ENCODE results near the gene PAOX.

The PAOX gene

GRCh38 chr10:133350283-133350949 lies 28.6 kb upstream of the PAOX start:
- DNase-seq, result no peak

GRCh38 chr10:133350950-133351329 lies 28.1 kb upstream of the PAOX start:
- no peak for DNase-seq

- DNase-seq, result no peak
These were observed 27.4 kb upstream of the PAOX start for GRCh38 chr10:133351408-133352318.

GRCh38 chr10:133353202-133353959 lies 25.7 kb upstream of the PAOX start:
- no peak for DNase-seq

GRCh38 chr10:133353988-133354605 lies 25.0 kb upstream of the PAOX start:
- no peak for DNase-seq

GRCh38 chr10:133354672-133355240 lies 24.3 kb upstream of the PAOX start:
- DNase-seq, result no peak

GRCh38 chr10:133355266-133355665 lies 23.8 kb upstream of the PAOX start:
- no peak for DNase-seq

GRCh38 chr10:133355991-133356390 lies 23.1 kb upstream of the PAOX start:
- no peak for DNase-seq

GRCh38 chr10:133356549-133357284 lies 22.3 kb upstream of the PAOX start:
- DNase-seq, result no peak

- peak; percentile 80 for DNase-seq
These were observed 21.5 kb upstream of the PAOX start, which contains the start of gene FUOM for GRCh38 chr10:133357285-133358161. Gene FUOM (minus strand): TSS chr10:133358019. CDS start chr10:133358007, 12 bp downstream.

GRCh38 chr10:133358162-133358924 lies 20.7 kb upstream of the PAOX start:
- no peak for DNase-seq

GRCh38 chr10:133358925-133359310 lies 20.1 kb upstream of the PAOX start:
- no peak for DNase-seq

GRCh38 chr10:133359554-133359971 lies 19.5 kb upstream of the PAOX start:
- DNase-seq, result peak; percentile 53

GRCh38 chr10:133359972-133360610 lies 19.0 kb upstream of the PAOX start:
- DNase-seq, result no peak

GRCh38 chr10:133361227-133361626 lies 17.8 kb upstream of the PAOX start:
- no peak for DNase-seq

- DNase-seq, result no peak
These were observed 17.2 kb upstream of the PAOX start for GRCh38 chr10:133361773-133362441.

GRCh38 chr10:133362846-133363245 lies 16.2 kb upstream of the PAOX start:
- no peak for DNase-seq

- DNase-seq, result no peak
These were observed 14.2 kb upstream of the PAOX start for GRCh38 chr10:133364645-133365431.

Data from activated T-cell treated with anti-CD3 and anti-CD28 coated beads, Interleukin-2, amount 50 U/mL, for 1 hour (primary cell).